Measurements from ENCODE around the gene PAK1. TPM values are rescaled to one million over a fixed set of nuclear protein-coding genes. Genes with fewer than 3 reads are reported as not detected.

The PAK1 gene
- total RNA-seq, 2 experiments from 2014 or later = 56.0 to 59.0 TPM

DNA sequence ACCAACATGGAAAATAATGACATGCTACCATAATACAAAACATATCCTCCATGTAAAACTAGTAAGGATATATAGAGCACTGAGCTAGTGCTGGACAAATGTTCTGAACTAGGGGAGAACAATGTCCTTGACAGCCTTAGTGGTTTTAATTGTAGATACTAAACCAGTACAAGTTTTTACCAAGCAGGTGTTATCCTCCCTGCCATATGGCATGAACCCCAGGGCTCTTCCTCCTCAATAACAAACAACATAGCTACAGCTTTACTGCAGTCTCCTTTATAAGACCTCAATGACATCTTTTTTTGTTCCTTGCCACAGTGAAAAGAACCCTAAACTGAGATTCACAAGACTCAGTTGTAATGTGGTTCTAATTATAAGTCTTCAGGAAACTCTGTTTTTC is 102.2 kb downstream of the PAK1 start:
- CTCF ChIA-PET = interaction anchor here (0.6 kb wide), 1 partner anchor 194 kb away, joined by 3 read pairs; no protein-coding TSS in a partner anchor
- DNase-seq = no peak
- Mint-ChIP-seq H3K27ac (no peak overlapping the region), H3K4me1 (no peaks in the 10 kb centered on the region), H3K4me3 (no peak overlapping the region), H3K9me3 (no peaks in the 10 kb centered on the region), H3K27me3 (no peaks in the 10 kb centered on the region), H3K36me3 (ENCODE audit: low read depth) (peaks cover 14% of the 10 kb centered on the region)
- POLR2A ChIA-PET = no interaction called here

DNA sequence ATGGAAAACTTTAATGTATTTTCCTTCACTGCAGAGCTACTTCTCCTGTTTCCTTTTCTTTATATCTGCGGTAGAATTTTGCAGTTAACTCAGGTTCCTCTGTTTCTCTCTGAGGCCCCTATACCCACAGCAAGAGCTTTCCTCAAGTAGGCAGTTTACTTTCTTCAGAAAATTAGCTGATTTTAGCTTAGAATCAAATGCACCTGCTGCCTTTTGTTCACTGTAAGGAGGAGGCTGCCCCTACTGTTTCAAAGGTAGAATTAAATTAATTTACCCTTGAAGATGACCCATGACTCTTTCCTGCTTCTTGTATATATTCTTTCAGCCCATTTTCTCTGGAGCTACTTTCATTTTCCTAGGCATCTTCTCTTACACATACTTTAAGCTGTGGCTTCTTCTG is 103.7 kb downstream of the PAK1 start:
- Mint-ChIP-seq H3K27me3 (no peaks in the 10 kb centered on the region), H3K4me1 (no peaks in the 10 kb centered on the region), H3K36me3 (ENCODE audit: low read depth) (peaks cover 17% of the 10 kb centered on the region), H3K9me3 (no peaks in the 10 kb centered on the region), H3K27ac (no peak overlapping the region), H3K4me3 (no peak overlapping the region)
- DNase-seq = no peak
- ChIA-PET POLR2A (no interaction called here), CTCF (interaction anchor here (0.6 to 0.8 kb wide), 2 partner anchors 15 to 165 kb away, joined by 3 read pairs; no protein-coding TSS in a partner anchor)

DNA sequence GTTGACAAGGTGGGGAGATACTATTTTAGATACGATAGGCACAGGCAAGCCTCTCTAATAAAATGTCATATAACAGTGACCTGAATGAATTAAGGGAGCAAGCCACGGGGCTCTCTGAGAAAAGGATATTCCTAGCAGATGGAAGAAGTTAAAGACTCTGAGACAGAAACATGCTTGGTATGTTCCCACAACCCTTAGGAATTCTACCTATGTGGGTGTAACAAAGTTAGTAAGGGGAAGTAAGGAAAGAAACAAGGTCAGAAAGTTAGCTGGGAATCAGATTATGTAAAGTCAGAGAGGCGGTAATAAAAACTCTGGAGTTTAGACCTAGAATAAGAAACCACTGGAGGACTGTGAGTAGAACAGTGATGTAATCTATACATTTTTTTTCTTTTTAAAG is 112.7 kb downstream of the PAK1 start:
- H3K27me3 Mint-ChIP-seq = no peaks in the 10 kb centered on the region
- H3K27ac Mint-ChIP-seq = no peak overlapping the region
- no peaks in the 10 kb centered on the region for H3K9me3 Mint-ChIP-seq
- H3K4me3 Mint-ChIP-seq = no peak overlapping the region
- peaks cover 16% of the 10 kb centered on the region for H3K36me3 Mint-ChIP-seq (ENCODE audit: low read depth)
- CTCF ChIA-PET = no interaction called here
- no peak for DNase-seq
- no peaks in the 10 kb centered on the region for H3K4me1 Mint-ChIP-seq
- POLR2A ChIA-PET = no interaction called here

DNA sequence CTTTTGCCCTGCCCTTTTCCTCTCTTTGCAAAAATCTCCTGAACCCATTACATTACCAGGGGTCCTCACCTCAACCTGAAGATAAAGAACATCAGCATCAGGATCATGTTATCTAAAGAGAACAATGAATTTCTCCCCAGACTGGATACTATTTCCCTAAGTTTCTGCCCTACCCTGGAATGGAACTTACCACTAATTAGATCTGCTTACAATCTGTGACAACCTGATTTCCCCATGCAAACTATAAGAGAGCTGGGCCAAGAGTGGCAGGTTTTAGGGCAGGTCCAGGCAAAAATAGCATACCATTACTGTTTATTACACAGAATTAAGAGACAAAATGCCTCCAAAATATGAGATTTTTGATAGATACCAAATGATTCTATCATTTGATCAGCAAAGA is 114.4 kb downstream of the PAK1 start:
- H3K4me1 Mint-ChIP-seq = no peaks in the 10 kb centered on the region
- H3K4me3 Mint-ChIP-seq = no peak overlapping the region
- no peak overlapping the region for H3K27ac Mint-ChIP-seq
- H3K27me3 Mint-ChIP-seq = no peaks in the 10 kb centered on the region
- DNase-seq = no peak
- no peaks in the 10 kb centered on the region for H3K9me3 Mint-ChIP-seq
- H3K36me3 Mint-ChIP-seq (ENCODE audit: low read depth) = peaks cover 14% of the 10 kb centered on the region
- ChIA-PET POLR2A (no interaction called here), CTCF (no interaction called here)

- no peaks in the 10 kb centered on the region for H3K27me3 Mint-ChIP-seq
- H3K27ac Mint-ChIP-seq = no peak overlapping the region
- peaks cover 8% of the 10 kb centered on the region for H3K36me3 Mint-ChIP-seq (ENCODE audit: low read depth)
- ChIA-PET POLR2A (no interaction called here), CTCF (no interaction called here)
- no peaks in the 10 kb centered on the region for H3K9me3 Mint-ChIP-seq
- H3K4me3 Mint-ChIP-seq = no peak overlapping the region
- DNase-seq = no peak
- H3K4me1 Mint-ChIP-seq = no peaks in the 10 kb centered on the region
Observed at GRCh38 chr11:77353131-77353530, 120.8 kb downstream of the PAK1 start.

DNA sequence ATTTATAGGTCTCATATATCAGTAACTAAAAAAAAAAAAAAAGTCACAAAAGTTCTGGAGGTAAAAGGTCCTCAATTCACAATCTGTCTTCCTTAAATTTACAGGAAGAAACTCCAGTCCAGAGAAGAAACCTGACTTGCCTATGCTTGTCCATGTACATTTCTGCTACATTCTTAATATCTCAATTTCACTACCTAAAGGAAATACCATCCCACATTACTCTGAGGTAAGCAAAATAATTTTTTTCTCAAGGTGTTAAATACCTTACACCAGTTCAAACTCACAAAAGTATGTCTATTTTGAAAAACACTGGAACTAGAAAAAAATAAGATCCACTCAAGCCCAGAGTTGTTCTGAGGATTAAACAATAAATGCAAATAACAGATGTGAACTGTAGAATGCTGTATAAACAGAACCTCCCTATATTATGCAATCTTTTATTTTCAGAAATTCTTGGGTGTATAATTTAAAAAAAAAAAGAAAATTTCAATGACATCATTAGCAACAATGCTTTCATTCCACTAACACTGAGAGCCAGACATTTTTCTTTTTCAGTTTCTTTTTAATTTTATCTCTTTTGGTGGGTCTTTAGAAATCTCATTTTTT is 122.5 kb downstream of the PAK1 start:
- DNase-seq = no peak
- ChIA-PET CTCF (no interaction called here), POLR2A (no interaction called here)
- H3K4me1 Mint-ChIP-seq = no peaks in the 10 kb centered on the region
- no peaks in the 10 kb centered on the region for H3K27me3 Mint-ChIP-seq
- no peak overlapping the region for H3K4me3 Mint-ChIP-seq
- no peak overlapping the region for H3K27ac Mint-ChIP-seq
- no peaks in the 10 kb centered on the region for H3K9me3 Mint-ChIP-seq
- H3K36me3 Mint-ChIP-seq (ENCODE audit: low read depth) = peaks cover 12% of the 10 kb centered on the region

DNA sequence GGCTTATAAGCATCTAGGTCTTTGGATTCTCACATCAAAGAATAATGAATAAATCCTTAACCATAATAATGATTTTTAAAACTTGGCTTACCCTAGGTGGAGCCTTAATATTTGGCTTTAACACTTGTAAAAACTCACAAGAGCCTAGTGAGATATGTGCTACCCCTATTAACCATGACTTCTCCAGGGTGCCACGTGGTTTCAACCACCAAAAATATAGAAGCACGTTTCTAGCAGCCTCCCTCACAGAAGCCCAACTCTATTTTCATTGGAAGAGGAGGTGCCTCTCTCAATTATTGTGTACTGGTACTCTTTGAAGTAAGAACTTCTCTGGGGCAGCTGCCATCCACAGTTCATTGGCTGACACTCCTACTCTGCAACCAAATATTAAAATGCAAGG is 125.9 kb downstream of the PAK1 start:
- Mint-ChIP-seq H3K4me3 (no peak overlapping the region), H3K27ac (no peak overlapping the region), H3K36me3 (ENCODE audit: low read depth) (peaks cover 22% of the 10 kb centered on the region), H3K4me1 (no peaks in the 10 kb centered on the region), H3K9me3 (no peaks in the 10 kb centered on the region), H3K27me3 (no peaks in the 10 kb centered on the region)
- CTCF ChIA-PET = no interaction called here
- POLR2A ChIA-PET = no interaction called here
- no peak for DNase-seq

DNA sequence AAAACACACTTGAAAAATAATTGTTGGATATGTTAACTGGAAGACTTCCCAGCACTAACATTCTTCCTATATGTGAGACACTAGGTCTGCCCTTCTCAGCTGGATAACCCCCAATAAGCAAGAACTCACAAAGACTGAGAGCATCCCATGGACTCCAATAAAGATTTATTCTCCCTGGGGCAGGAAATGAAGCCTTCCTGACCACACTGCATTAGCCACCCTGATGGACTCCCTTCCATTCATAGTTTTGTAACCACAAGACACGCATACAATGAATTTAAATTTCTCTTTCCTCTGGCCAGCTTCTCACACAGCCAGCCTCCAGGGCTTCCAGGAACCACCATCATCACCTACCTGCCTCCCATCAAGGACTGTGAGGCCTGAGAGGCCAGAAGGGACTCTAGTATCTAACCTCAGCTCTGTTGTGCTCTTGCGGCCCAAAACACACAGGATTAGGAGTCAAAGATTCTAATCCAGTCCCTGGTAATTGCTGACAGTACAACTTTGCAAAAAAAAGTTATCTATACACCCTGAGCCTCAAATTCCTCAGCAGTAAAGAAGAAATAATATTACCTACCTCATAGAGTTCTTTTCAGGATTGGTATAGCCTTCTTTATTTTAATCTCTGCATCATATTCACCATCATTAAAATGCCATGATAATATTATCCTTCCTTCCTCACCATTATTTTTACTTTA is 126.8 kb downstream of the PAK1 start:
- Mint-ChIP-seq H3K4me1 (no peaks in the 10 kb centered on the region), H3K9me3 (no peaks in the 10 kb centered on the region), H3K4me3 (no peak overlapping the region), H3K27ac (no peak overlapping the region), H3K36me3 (ENCODE audit: low read depth) (peaks cover 29% of the 10 kb centered on the region), H3K27me3 (no peaks in the 10 kb centered on the region)
- ChIA-PET CTCF (no interaction called here), POLR2A (no interaction called here)
- DNase-seq = no peak

DNA sequence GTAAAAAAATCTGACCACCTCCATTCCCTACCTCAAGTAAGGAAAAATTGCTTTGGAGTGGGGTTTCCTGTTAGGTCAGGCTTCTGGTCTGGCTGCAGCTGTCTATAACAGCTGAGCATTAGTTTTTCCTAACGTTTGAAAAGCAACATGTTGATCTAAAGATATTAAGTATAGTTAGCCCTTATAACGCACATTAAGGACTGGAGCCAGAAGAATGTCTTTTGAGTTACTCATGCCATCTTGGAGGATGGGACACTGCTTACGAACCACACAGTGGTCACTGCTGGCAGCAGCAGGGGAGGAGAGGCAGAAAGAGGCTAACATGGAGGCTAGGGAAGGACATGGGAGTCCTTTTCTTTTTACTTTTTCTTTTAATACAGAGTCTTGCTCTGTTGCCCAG is 128.3 kb downstream of the PAK1 start:
- CTCF ChIA-PET = interaction anchor here (0.7 kb wide), 1 partner anchor 296 kb away, joined by 3 read pairs; no protein-coding TSS in a partner anchor
- no peak overlapping the region for H3K4me3 Mint-ChIP-seq
- H3K4me1 Mint-ChIP-seq = no peaks in the 10 kb centered on the region

GRCh38 chr11:77340501-77340900 is 133.4 kb downstream of the PAK1 start:
- H3K27me3 Mint-ChIP-seq = no peaks in the 10 kb centered on the region
- CTCF ChIA-PET = no interaction called here
- H3K36me3 Mint-ChIP-seq (ENCODE audit: low read depth) = peaks cover 26% of the 10 kb centered on the region
- DNase-seq = no peak
- H3K4me1 Mint-ChIP-seq = no peaks in the 10 kb centered on the region
- no peak overlapping the region for H3K4me3 Mint-ChIP-seq
- H3K27ac Mint-ChIP-seq = no peak overlapping the region
- POLR2A ChIA-PET = no interaction called here
- no peaks in the 10 kb centered on the region for H3K9me3 Mint-ChIP-seq

More for the DNA sequence above, 128.3 kb downstream of the PAK1 start:
- no peak overlapping the region for H3K27ac Mint-ChIP-seq
- no peak for DNase-seq
- POLR2A ChIA-PET = no interaction called here
- H3K27me3 Mint-ChIP-seq = no peaks in the 10 kb centered on the region
- H3K9me3 Mint-ChIP-seq = no peaks in the 10 kb centered on the region
- peaks cover 36% of the 10 kb centered on the region for H3K36me3 Mint-ChIP-seq (ENCODE audit: low read depth)

GRCh38 chr11:77332259-77332658 is 141.6 kb downstream of the PAK1 start:
- Mint-ChIP-seq H3K9me3 (peaks cover 2% of the 10 kb centered on the region), H3K27me3 (no peaks in the 10 kb centered on the region)

DNA sequence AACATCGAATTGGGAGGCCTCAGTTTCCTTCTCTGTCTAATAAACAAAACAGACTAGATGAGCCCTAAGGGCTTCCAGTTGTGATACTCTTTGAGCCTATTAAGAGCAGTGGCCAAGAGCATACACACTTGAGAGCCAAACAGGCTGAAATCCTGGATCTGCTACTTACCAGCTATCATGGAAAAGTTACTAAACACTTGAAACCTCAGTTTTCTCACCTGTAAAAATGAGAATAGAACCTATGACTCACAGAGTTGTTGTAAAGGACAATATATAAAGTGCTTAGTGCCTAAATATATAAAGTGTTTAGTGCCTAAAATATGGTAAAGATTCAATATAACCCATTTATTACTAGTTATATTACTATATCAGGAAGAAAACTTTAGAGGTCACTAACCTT is 148.7 kb downstream of the PAK1 start:
- ChIA-PET POLR2A (no interaction called here), CTCF (interaction anchor here (0.5 kb wide), 1 partner anchor 156 kb away, joined by 3 read pairs; no protein-coding TSS in a partner anchor)
- H3K27ac Mint-ChIP-seq = no peak overlapping the region
- no peak for DNase-seq
- H3K27me3 Mint-ChIP-seq = no peaks in the 10 kb centered on the region
- peaks cover 2% of the 10 kb centered on the region for H3K9me3 Mint-ChIP-seq
- no peak overlapping the region for H3K4me3 Mint-ChIP-seq
- H3K36me3 Mint-ChIP-seq (ENCODE audit: low read depth) = peaks cover 42% of the 10 kb centered on the region
- H3K4me1 Mint-ChIP-seq = no peaks in the 10 kb centered on the region

More at GRCh38 chr11:77332259-77332658, 141.6 kb downstream of the PAK1 start:
- peaks cover 40% of the 10 kb centered on the region for H3K36me3 Mint-ChIP-seq (ENCODE audit: low read depth)
- H3K4me1 Mint-ChIP-seq = no peaks in the 10 kb centered on the region
- POLR2A ChIA-PET = interaction anchor here (0.6 kb wide), 1 partner anchor 65 kb away, joined by 5 read pairs; no protein-coding TSS in a partner anchor
- no peak overlapping the region for H3K27ac Mint-ChIP-seq
- no peak overlapping the region for H3K4me3 Mint-ChIP-seq
- CTCF ChIA-PET = interaction anchor here (0.6 kb wide), 1 partner anchor 302 kb away, joined by 4 read pairs; no protein-coding TSS in a partner anchor
- no peak for DNase-seq

DNA sequence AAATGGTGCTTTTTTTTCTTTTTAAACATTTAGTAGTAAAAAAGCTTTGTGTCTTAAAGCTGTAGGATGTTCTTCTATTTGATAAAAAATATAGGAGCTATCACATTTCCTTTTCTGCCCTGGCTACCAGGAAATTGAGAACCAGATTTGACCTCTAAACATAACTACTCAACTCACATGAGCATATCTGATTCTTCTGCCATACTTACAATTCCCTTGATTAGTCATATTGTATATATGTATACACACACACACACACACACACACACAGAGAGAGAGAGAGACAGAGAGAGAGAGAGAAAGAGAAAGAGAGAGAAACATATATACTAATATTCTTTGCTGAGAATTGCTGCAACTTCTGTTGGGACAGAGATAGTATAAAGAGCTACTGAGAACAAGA is 149.4 kb downstream of the PAK1 start:
- ChIA-PET POLR2A (interaction anchor here (0.6 kb wide), 1 partner anchor 42 kb away, joined by 4 read pairs; no protein-coding TSS in a partner anchor), CTCF (interaction anchor here (0.5 to 1.0 kb wide), 2 partner anchors 81 to 156 kb away, joined by 3 read pairs; no protein-coding TSS in a partner anchor)

More for the DNA sequence above, 149.4 kb downstream of the PAK1 start:
- DNase-seq = no peak
- Mint-ChIP-seq H3K27ac (no peak overlapping the region), H3K4me1 (no peaks in the 10 kb centered on the region), H3K9me3 (peaks cover 2% of the 10 kb centered on the region), H3K27me3 (no peaks in the 10 kb centered on the region), H3K36me3 (ENCODE audit: low read depth) (peaks cover 37% of the 10 kb centered on the region), H3K4me3 (no peak overlapping the region)

Data from activated CD4-positive, alpha-beta T cell treated with anti-CD3 and anti-CD28 coated beads, Interleukin-2, amount 10 ng/mL, durations not matched to agents 7 days and 5 days (primary cell).